SK-N-MC (cell line): ENCODE measurements around the gene PCNX4.

Experiments
- DNase-seq: peaks from one replicate; pipeline ENCODE4 v3.0.0-alpha.2; 2011; ENCODE audit warnings: low read depth, low spot score
- H3K27ac ChIP-seq: fragments of 200-600 bp; sonication (generic); 2 replicates; pipeline ENCODE4 v1.5.1; 2016; ENCODE audit warnings: mixed run types
- H3K36me3 ChIP-seq: fragments of 200-600 bp; sonication (generic); 2 replicates; pipeline ENCODE4 v1.6.1; 2017; ENCODE audit warnings: antibody characterized with exemption, low read length, mixed read lengths; ENCODE audit not compliant: insufficient read depth
- H3K4me3 ChIP-seq: fragments of 200-600 bp; sonication (generic); 2 replicates; pipeline ENCODE4 v1.5.1; 2016
- H3K9ac ChIP-seq: fragments of 200-600 bp; sonication (generic); 2 replicates; pipeline ENCODE4 v1.8.0; 2017; ENCODE audit warnings: mixed run types, mixed read lengths; ENCODE audit not compliant: insufficient read length
- H3K9me3 ChIP-seq: fragments of 200-600 bp; sonication (generic); 2 replicates; pipeline ENCODE4 v1.6.1; 2017; ENCODE audit warnings: low read depth, mild to moderate bottlenecking, antibody characterized with exemption, low read length, moderate library complexity, mixed read lengths
- EZH2 ChIP-seq: fragments of 200-600 bp; sonication (generic); IDR thresholded peaks from one replicate; pipeline ENCODE4 v1.6.1; 2017; ENCODE audit warnings: antibody characterized with exemption
- FOXP2 ChIP-seq: optimal IDR thresholded peaks from 2 replicates; pipeline ENCODE3; 2011; ENCODE audit warnings: mild to moderate bottlenecking, moderate library complexity; ENCODE audit not compliant: insufficient read depth; ENCODE audit errors: extremely low read length, control extremely low read depth
- POLR2AphosphoS5 ChIP-seq: IDR thresholded peaks from 2 replicates; pipeline ENCODE4 v1.6.1; 2012; ENCODE audit warnings: mild to moderate bottlenecking, low read depth, low read length, borderline replicate concordance

The PCNX4 gene

DNA sequence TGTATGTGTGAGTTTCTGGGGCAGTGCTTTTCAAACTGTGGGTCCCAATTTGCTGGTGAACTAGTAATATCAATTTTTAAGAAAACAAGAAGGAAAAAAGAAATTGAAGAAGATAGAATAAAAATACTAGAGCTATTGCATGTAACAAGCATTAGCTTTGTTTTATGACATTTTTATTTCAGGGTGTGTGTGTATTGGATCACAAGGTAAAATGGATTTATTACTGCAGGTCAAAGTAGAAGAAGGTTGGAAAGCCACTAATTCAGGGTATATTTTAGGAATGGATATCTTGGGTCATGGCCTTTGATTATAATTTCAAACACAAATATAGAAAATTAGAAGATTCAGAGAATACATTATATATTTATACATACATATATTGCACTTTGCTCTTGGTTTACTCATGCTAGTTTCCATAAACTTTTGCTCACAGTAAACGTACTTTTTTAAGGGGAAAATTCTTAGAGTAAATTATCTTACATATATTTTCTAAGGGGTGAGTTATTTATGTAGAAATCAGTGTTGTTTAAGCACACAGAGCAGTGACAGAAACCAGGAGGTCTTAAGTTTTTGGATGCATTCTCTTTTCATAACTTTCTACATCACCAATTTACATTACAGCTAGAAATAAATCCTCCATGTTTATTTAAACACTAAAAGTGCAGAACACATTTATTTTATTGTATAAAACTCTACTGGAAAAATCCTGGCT is 122.8 kb downstream of the PCNX4 start:
- H3K9me3 ChIP-seq: no peaks in the 10 kb centered on the region
- H3K36me3 ChIP-seq: no peaks in the 10 kb centered on the region
- no peak overlapping the region for H3K4me3 ChIP-seq
- no peak overlapping the region for H3K27ac ChIP-seq
- TF ChIP-seq EZH2 (no peak), FOXP2 (no peak), POLR2AphosphoS5 (no peak)
- no peak overlapping the region for H3K9ac ChIP-seq
- DNase-seq: no peak

DNA sequence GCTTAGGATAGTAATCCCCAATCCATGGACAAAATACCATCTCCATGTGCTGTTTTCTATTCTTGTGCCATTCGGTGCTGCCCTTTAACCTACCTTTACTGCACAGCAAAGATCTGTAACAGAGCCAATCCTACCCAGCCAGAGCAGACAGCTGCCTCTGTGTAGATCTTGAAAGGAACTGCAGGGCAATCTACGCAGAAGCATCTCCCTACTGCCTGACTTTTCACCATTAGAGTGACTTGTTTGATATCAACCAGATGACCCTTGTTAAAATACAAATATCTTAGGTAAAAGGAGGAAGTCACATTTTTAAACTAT is 123.4 kb downstream of the PCNX4 start:
- Histone ChIP-seq H3K4me3 (no peak overlapping the region), H3K36me3 (no peaks in the 10 kb centered on the region), H3K9me3 (no peaks in the 10 kb centered on the region), H3K27ac (no peak overlapping the region), H3K9ac (no peak overlapping the region)
- no peak for DNase-seq
- TF ChIP-seq POLR2AphosphoS5 (no peak), EZH2 (no peak), FOXP2 (no peak)

DNA sequence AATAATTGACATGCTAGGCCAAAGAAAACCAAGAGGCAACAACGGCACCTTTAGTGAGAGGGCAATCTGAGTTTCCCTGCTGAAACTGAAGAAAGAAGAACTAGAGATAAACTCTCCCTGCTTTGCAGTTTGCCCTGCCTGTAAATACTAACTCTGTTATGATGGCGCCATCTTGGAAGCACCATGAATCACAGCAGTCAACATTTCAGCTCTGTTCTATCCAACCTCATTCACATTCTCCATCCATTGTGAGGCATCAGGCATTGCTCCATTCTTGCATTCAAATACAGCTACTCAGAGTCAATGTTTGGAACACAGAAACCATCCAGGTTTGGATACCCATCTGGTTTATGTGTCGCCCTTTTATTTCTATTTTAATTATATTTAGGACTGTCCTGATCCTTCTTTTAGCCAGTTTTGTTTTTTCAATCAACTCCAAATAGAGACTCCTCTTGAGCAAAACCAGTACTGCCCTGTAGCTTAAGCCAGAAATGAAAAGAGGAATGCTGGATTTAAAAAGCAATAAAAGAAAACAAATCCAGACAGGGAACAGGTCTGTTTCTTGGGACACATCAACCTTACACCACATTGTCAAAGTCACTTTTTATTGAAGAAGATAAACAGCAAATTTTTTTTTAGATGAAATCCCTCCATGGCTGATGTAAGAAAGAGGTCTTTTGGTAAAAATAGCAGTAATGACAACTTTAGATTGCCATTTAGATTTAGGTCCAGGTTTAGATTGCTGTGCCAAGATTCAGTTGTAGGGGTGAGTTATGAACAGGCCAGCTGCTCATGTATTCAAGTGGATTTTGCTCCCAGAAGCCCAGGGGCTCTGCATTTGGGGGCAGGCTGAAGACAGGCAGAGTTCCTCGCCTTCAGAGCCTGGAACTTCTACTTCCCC is 124.0 kb downstream of the PCNX4 start:
- no peak for TF ChIP-seq FOXP2
- no peak for TF ChIP-seq POLR2AphosphoS5
- no peaks in the 10 kb centered on the region for H3K36me3 ChIP-seq
- no peak overlapping the region for H3K9ac ChIP-seq
- H3K4me3 ChIP-seq: no peak overlapping the region
- DNase-seq: no peak
- H3K27ac ChIP-seq: no peak overlapping the region
- no peaks in the 10 kb centered on the region for H3K9me3 ChIP-seq

DNA sequence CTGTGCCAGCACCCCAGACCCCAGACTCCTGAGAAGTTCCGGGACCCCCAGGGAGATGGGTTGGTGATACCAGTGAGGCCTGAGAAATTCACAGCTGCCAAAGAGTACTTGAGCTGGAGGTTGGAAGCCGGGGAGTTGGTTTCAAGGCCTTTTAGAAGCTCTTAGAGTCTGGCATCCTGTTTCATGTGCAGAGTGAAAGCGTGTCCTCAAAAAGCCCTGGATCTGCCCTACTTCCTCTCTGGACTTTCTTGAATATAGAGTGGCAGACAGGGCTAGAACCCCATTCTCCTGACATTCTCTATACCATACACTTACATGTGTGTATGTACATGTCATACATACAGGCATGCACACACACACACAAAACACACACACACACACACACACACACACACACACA is 126.0 kb downstream of the PCNX4 start:
- TF ChIP-seq EZH2 (no peak), POLR2AphosphoS5 (no peak), FOXP2 (no peak)

More for the DNA sequence above, 126.0 kb downstream of the PCNX4 start:
- Histone ChIP-seq H3K9ac (no peak overlapping the region), H3K36me3 (no peaks in the 10 kb centered on the region), H3K27ac (no peak overlapping the region), H3K4me3 (no peak overlapping the region), H3K9me3 (no peaks in the 10 kb centered on the region)
- DNase-seq: no peak
